ENCODE results near the gene SMC1A. TPM values are rescaled to one million over a fixed set of nuclear protein-coding genes. Genes with fewer than 3 reads are reported as not detected.
A peak's percentile ranks its signal among the peaks of the same experiment; 100 is the strongest.
"Not testable (repeated sequence)": the region's sequence is repeated elsewhere in the genome, so short reads cannot be mapped to it uniquely, and the experiment has no call there.

Gene SMC1A
- 52.5 TPM for total RNA-seq

GRCh38 chrX:53422086-53422860, at the start of gene SMC1A:
SMC1A (minus strand) TSS chrX:53422654; CDS start chrX:53422600, 54 bp downstream.
- peak; percentile 97 for ATAC-seq

- ATAC-seq: no peak
Measured at GRCh38 chrX:53471346-53471745, 48.9 kb upstream of the SMC1A start.

GRCh38 chrX:53468659-53469058, 46.2 kb upstream of the SMC1A start:
- ATAC-seq: not testable (repeated sequence)

- ATAC-seq: no peak
Measured at GRCh38 chrX:53458082-53458481, 35.6 kb upstream of the SMC1A start.

GRCh38 chrX:53456254-53456653, 33.8 kb upstream of the SMC1A start:
- ATAC-seq: peak; percentile 26

GRCh38 chrX:53452812-53453211, 30.4 kb upstream of the SMC1A start:
- ATAC-seq: no peak

- ATAC-seq: no peak
Measured at GRCh38 chrX:53449632-53450031, 27.2 kb upstream of the SMC1A start.

GRCh38 chrX:53447441-53447840, 25.0 kb upstream of the SMC1A start:
- ATAC-seq: no peak

- ATAC-seq: peak; percentile 41
Measured at GRCh38 chrX:53445977-53446376, 23.5 kb upstream of the SMC1A start.

GRCh38 chrX:53442322-53442631, 19.8 kb upstream of the SMC1A start:
- ATAC-seq: no peak

GRCh38 chrX:53441531-53442321, 19.3 kb upstream of the SMC1A start:
- peak; percentile 83 for ATAC-seq

- peak; percentile 81 for ATAC-seq
Measured at GRCh38 chrX:53440621-53441517, 18.4 kb upstream of the SMC1A start.

- peak; percentile 31 for ATAC-seq
Measured at GRCh38 chrX:53440101-53440500, 17.6 kb upstream of the SMC1A start.

GRCh38 chrX:53438832-53439230, 16.4 kb upstream of the SMC1A start:
- ATAC-seq: no peak

- ATAC-seq: no peak
Measured at GRCh38 chrX:53438174-53438831, 15.8 kb upstream of the SMC1A start.

- ATAC-seq: no peak
Measured at GRCh38 chrX:53437206-53437605, 14.8 kb upstream of the SMC1A start.

GRCh38 chrX:53435997-53436396, 13.5 kb upstream of the SMC1A start:
- ATAC-seq: peak; percentile 69

GRCh38 chrX:53433651-53434639, 11.5 kb upstream of the SMC1A start, which contains the start of gene HSD17B10:
HSD17B10 (minus strand) TSS chrX:53434370; CDS start chrX:53434345, 25 bp downstream.
- peak; percentile 93 for ATAC-seq

- no peak for ATAC-seq
Measured at GRCh38 chrX:53430231-53430630, 7.8 kb upstream of the SMC1A start.

- no peak for ATAC-seq
Measured at GRCh38 chrX:53429755-53430154, 7.3 kb upstream of the SMC1A start.

- peak; percentile 24 for ATAC-seq
Measured at GRCh38 chrX:53422861-53423306, 430 bp upstream of the SMC1A start, which contains the start of gene RIBC1. RIBC1 (plus strand) TSS chrX:53422873; CDS start chrX:53426277, 3,404 bp downstream.

Measured in esophagus mucosa (tissue), 1 donor.